WTC11 (cell line): ENCODE measurements around the gene TBC1D22A. TPM values are rescaled to one million over a fixed set of nuclear protein-coding genes. Genes with fewer than 3 reads are reported as not detected.

Experiments
- ATAC-seq: fragments of 200-7000 bp; cut with Tn5 transposase; 2 replicates; pipeline ENCODE4 v1.10.0; 2021; ENCODE audit warnings: mild to moderate bottlenecking, moderate library complexity
- CTCF ChIA-PET: fragments of 300-600 bp; sonication (Branson Sonifier 250); formaldehyde crosslinking; loops from one replicate; lab custom pipeline; 2021; ENCODE audit warnings: antibody characterized with exemption; lab: Charles Lee
- POLR2A ChIA-PET: fragments of 350-600 bp; sonication (Branson Sonifier 250); formaldehyde crosslinking; loops from one replicate; lab custom pipeline; 2021; ENCODE audit warnings: antibody characterized with exemption; lab: Charles Lee
- DNase-seq: peaks from one replicate; pipeline ENCODE4 v3.0.0; 2021; ENCODE audit warnings: low spot score
- H3K27ac Mint-ChIP-seq: 2 replicates; pipeline ENCODE4 v1.8.0; 2021; ENCODE audit warnings: mixed read lengths
- H3K27me3 Mint-ChIP-seq: 2 replicates; pipeline ENCODE4 v1.8.0; 2021; ENCODE audit warnings: low read depth, mild to moderate bottlenecking, moderate library complexity, mixed read lengths
- H3K36me3 Mint-ChIP-seq: 2 replicates; pipeline ENCODE4 v1.8.0; 2021; ENCODE audit warnings: mixed read lengths
- H3K4me1 Mint-ChIP-seq: 2 replicates; pipeline ENCODE4 v1.8.0; 2022; ENCODE audit warnings: mixed read lengths
- H3K4me3 Mint-ChIP-seq: 2 replicates; pipeline ENCODE4 v1.8.0; 2021; ENCODE audit warnings: mild to moderate bottlenecking, moderate library complexity, mixed read lengths
- H3K9me3 Mint-ChIP-seq: 2 replicates; pipeline ENCODE4 v1.8.0; 2021; ENCODE audit warnings: mixed read lengths
- CBFB ChIP-seq: sonication (generic); formaldehyde crosslinking; IDR thresholded peaks from 2 replicates; pipeline ENCODE4 v1.8.1; 2022; ENCODE audit warnings: mild to moderate bottlenecking, low read depth, missing genetic modification reagents
- CDX4 ChIP-seq: fragments of 250-450 bp; sonication (Bioruptor Pico); IDR thresholded peaks from 2 replicates; pipeline ENCODE4 v1.9.0; 2021; ENCODE audit warnings: moderate library complexity, mild to moderate bottlenecking, inconsistent platforms, borderline replicate concordance
- CREB1 ChIP-seq: sonication (generic); formaldehyde crosslinking; IDR thresholded peaks from 2 replicates; pipeline ENCODE4 v1.8.0; 2023; ENCODE audit warnings: mild to moderate bottlenecking, missing genetic modification reagents
- E2F1 ChIP-seq: sonication (generic); formaldehyde crosslinking; IDR thresholded peaks from 2 replicates; pipeline ENCODE4 v1.8.0; 2022; ENCODE audit warnings: mild to moderate bottlenecking, missing genetic modification reagents
- E2F4 ChIP-seq: sonication (generic); formaldehyde crosslinking; IDR thresholded peaks from 2 replicates; pipeline ENCODE4 v1.8.1; 2022; ENCODE audit warnings: low read depth, mild to moderate bottlenecking, moderate library complexity, missing genetic modification reagents, borderline replicate concordance
- FOXP4 ChIP-seq: sonication (generic); formaldehyde crosslinking; IDR thresholded peaks from 2 replicates; pipeline ENCODE4 v1.8.0; 2022; ENCODE audit warnings: mild to moderate bottlenecking, missing genetic modification reagents
- KAT7 ChIP-seq: sonication (generic); formaldehyde crosslinking; IDR thresholded peaks from 2 replicates; pipeline ENCODE4 v1.8.1; 2023; ENCODE audit warnings: missing genetic modification reagents, mild to moderate bottlenecking, borderline replicate concordance
- MLX ChIP-seq: sonication (generic); formaldehyde crosslinking; IDR thresholded peaks from 2 replicates; pipeline ENCODE4 v1.8.1; 2023; ENCODE audit warnings: mild to moderate bottlenecking, missing genetic modification reagents, moderate library complexity
- MYBL2 ChIP-seq: sonication (generic); formaldehyde crosslinking; IDR thresholded peaks from 2 replicates; pipeline ENCODE4 v1.8.1; 2023; ENCODE audit warnings: mild to moderate bottlenecking, moderate library complexity, missing genetic modification reagents
- NFE2L1 ChIP-seq: sonication (generic); formaldehyde crosslinking; IDR thresholded peaks from 2 replicates; pipeline ENCODE4 v1.8.1; 2023; ENCODE audit warnings: missing genetic modification reagents
- NR3C1 ChIP-seq: sonication (generic); formaldehyde crosslinking; conservative IDR thresholded peaks from 2 replicates; pipeline ENCODE4 v1.8.1; 2023; ENCODE audit warnings: low read depth, mild to moderate bottlenecking, missing genetic modification reagents
- OVOL2 ChIP-seq: fragments of 250-450 bp; sonication (Bioruptor Pico); IDR thresholded peaks from 2 replicates; pipeline ENCODE4 v1.9.0; 2021; ENCODE audit warnings: mild to moderate bottlenecking, borderline replicate concordance
- RELA ChIP-seq: sonication (generic); formaldehyde crosslinking; IDR thresholded peaks from 2 replicates; pipeline ENCODE4 v1.8.1; 2022; ENCODE audit warnings: missing genetic modification reagents, mild to moderate bottlenecking, borderline replicate concordance
- TEAD4 ChIP-seq: sonication (generic); formaldehyde crosslinking; IDR thresholded peaks from 2 replicates; pipeline ENCODE4 v1.8.0; 2022; ENCODE audit warnings: mild to moderate bottlenecking, missing genetic modification reagents
- TP53 ChIP-seq: sonication (generic); formaldehyde crosslinking; IDR thresholded peaks from 2 replicates; pipeline ENCODE4 v1.8.1; 2023; ENCODE audit warnings: mild to moderate bottlenecking, missing genetic modification reagents
- USF2 ChIP-seq: sonication (generic); formaldehyde crosslinking; IDR thresholded peaks from 2 replicates; pipeline ENCODE4 v1.8.1; 2023; ENCODE audit warnings: mild to moderate bottlenecking, missing genetic modification reagents, moderate library complexity
- ZNF263 ChIP-seq: sonication (generic); formaldehyde crosslinking; IDR thresholded peaks from 2 replicates; pipeline ENCODE4 v1.8.1; 2022; ENCODE audit warnings: low read depth, mild to moderate bottlenecking, moderate library complexity, missing genetic modification reagents
- total RNA-seq: library from RNA; stranded (reverse); gene quantifications from 3 replicates; pipeline ENCODE4 v1.2.3, GENCODE V29; 2021
- TF ChIP-seq, protein P1 (sequence below): fragments of 200-600 bp; IDR thresholded peaks from 2 replicates; pipeline ENCODE4 v1.8.0; 2022; ENCODE audit warnings: antibody characterized with exemption

The TBC1D22A gene
- total RNA-seq, 1 experiment from 2014 or later = 18.1 TPM

GRCh38 chr22:47038206-47038835 lies 275.9 kb downstream of the TBC1D22A start:
- no peaks in the 10 kb centered on the region for H3K27me3 Mint-ChIP-seq
- H3K36me3 Mint-ChIP-seq = no peaks in the 10 kb centered on the region
- H3K9me3 Mint-ChIP-seq = no peaks in the 10 kb centered on the region
- TF ChIP-seq KAT7 (no peak), E2F1 (CRISPR knock-in tag) (no peak), NFE2L1 (CRISPR knock-in tag) (no peak), USF2 (CRISPR knock-in tag) (no peak), MLX (no peak), OVOL2 (no peak), E2F4 (CRISPR knock-in tag) (no peak), CDX4 (CRISPR knock-in tag) (no peak), ZNF263 (CRISPR knock-in tag) (no peak), RELA (CRISPR knock-in tag) (no peak), CBFB (CRISPR knock-in tag) (no peak), TP53 (CRISPR knock-in tag) (no peak), MYBL2 (CRISPR knock-in tag) (no peak), CREB1 (no peak), NR3C1 (no peak), TEAD4 (no peak), FOXP4 (no peak)
- TF ChIP-seq, protein P1, sequence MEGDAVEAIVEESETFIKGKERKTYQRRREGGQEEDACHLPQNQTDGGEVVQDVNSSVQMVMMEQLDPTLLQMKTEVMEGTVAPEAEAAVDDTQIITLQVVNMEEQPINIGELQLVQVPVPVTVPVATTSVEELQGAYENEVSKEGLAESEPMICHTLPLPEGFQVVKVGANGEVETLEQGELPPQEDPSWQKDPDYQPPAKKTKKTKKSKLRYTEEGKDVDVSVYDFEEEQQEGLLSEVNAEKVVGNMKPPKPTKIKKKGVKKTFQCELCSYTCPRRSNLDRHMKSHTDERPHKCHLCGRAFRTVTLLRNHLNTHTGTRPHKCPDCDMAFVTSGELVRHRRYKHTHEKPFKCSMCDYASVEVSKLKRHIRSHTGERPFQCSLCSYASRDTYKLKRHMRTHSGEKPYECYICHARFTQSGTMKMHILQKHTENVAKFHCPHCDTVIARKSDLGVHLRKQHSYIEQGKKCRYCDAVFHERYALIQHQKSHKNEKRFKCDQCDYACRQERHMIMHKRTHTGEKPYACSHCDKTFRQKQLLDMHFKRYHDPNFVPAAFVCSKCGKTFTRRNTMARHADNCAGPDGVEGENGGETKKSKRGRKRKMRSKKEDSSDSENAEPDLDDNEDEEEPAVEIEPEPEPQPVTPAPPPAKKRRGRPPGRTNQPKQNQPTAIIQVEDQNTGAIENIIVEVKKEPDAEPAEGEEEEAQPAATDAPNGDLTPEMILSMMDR = no peak
- H3K4me3 Mint-ChIP-seq = no peak overlapping the region
- H3K27ac Mint-ChIP-seq = no peak overlapping the region; the same call in 1 of the 2 replicates
- POLR2A ChIA-PET = interaction anchor here (0.9 kb wide), 1 partner anchor 11 kb away, joined by 3 read pairs; no protein-coding TSS in a partner anchor
- ATAC-seq = no peak
- CTCF ChIA-PET = interaction anchor here (3.0 kb wide), 1 partner anchor 25 kb away, joined by 11 read pairs; no protein-coding TSS in a partner anchor
- peaks cover 4% of the 10 kb centered on the region for H3K4me1 Mint-ChIP-seq
- no peak for DNase-seq
